ENCODE data around the gene FRYL. TPM values are rescaled to one million over a fixed set of nuclear protein-coding genes. Genes with fewer than 3 reads are reported as not detected.

Gene FRYL
- total RNA-seq, 2 experiments from 2014 or later = 85.4 to 88.5 TPM

- peak overlapping the region; percentile 84; the same call in 1 of the 2 replicates for H3K4me2 ChIP-seq (ENCODE audit: low read length)
- DNase-seq (ENCODE audit: low spot score) = peak; percentile 23
These were observed 1.9 kb upstream of the FRYL start for GRCh38 chr4:48781968-48782367.

DNA sequence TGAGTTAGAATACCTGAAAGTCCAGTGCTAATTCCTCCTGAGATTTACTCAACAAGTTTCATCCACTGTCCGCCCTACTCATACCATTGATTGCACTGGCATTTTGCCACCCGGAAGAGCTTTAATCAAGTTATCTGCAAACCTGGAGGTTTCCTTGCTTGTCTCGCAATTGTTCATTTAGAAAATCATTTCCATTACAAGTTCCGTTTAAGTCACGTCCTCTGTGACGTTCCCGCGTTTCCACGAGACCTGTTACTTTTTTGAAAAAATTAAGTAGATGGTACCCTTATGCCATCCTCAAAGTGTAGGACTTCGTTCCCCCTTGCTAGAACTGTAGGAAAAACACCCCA lies 761 bp upstream of the FRYL start:
- H3K4me1 ChIP-seq (ENCODE audit: insufficient read depth, low read length, poor library complexity, severe bottlenecking) = peaks cover 40% of the 10 kb centered on the region
- H3K4me2 ChIP-seq (ENCODE audit: low read length) = peak overlapping the region; percentile 84
- TF ChIP-seq, protein P1, sequence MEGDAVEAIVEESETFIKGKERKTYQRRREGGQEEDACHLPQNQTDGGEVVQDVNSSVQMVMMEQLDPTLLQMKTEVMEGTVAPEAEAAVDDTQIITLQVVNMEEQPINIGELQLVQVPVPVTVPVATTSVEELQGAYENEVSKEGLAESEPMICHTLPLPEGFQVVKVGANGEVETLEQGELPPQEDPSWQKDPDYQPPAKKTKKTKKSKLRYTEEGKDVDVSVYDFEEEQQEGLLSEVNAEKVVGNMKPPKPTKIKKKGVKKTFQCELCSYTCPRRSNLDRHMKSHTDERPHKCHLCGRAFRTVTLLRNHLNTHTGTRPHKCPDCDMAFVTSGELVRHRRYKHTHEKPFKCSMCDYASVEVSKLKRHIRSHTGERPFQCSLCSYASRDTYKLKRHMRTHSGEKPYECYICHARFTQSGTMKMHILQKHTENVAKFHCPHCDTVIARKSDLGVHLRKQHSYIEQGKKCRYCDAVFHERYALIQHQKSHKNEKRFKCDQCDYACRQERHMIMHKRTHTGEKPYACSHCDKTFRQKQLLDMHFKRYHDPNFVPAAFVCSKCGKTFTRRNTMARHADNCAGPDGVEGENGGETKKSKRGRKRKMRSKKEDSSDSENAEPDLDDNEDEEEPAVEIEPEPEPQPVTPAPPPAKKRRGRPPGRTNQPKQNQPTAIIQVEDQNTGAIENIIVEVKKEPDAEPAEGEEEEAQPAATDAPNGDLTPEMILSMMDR (conservative IDR thresholded peaks at IDR 0.05; ENCODE audit: low read length) = no peak
- TF ChIP-seq EZH2phosphoT487 (IDR thresholded peaks at IDR 0.05; ENCODE audit: borderline replicate concordance, low read depth, low read length) = no peak
- DNase-seq (ENCODE audit: low spot score) = peak; percentile 49
- peak overlapping the region; percentile 83 for H3K4me3 ChIP-seq (ENCODE audit: low read depth, low read length, poor library complexity, severe bottlenecking)
- peak overlapping the region; percentile 78 for H2AFZ ChIP-seq (ENCODE audit: low read length)
- H3K9me3 ChIP-seq (ENCODE audit: low read length) = no peaks in the 10 kb centered on the region
- peaks cover 28% of the 10 kb centered on the region for H4K20me1 ChIP-seq (ENCODE audit: insufficient read depth, low read length)
- BruUV-seq (replicated peaks) = TSS peak; percentile 99
- ChIA-PET CTCF (ENCODE audit: unreplicated experiment) (interaction anchor here (0.6 to 1.0 kb wide), 2 partner anchors 14 to 45 kb away, joined by 3 to 4 read pairs; no protein-coding TSS in a partner anchor), POLR2A (interaction anchor here (0.5 to 3.4 kb wide), 23 partner anchors 8 to 438 kb away, joined by 3 to 24 read pairs (median 5); no protein-coding TSS in a partner anchor)
- peak overlapping the region; percentile 31 for H3K27ac ChIP-seq (ENCODE audit: low read depth, low read length, poor library complexity, severe bottlenecking)
- no peaks in the 10 kb centered on the region for H3K9me2 ChIP-seq (ENCODE audit: insufficient read depth, low read length)
- peaks cover 35% of the 10 kb centered on the region for H3K79me2 ChIP-seq (ENCODE audit: insufficient read depth, low read depth, low read length)
- intact Hi-C loops (cut with micrococcal nuclease; ENCODE audit: unreplicated experiment) = loop anchor here (1.0 to 2.0 kb wide), 5 partner anchors 33 to 440 kb away; partner anchors contain the start of genes OCIAD1, OCIAD2 and SLAIN2
- no peaks in the 10 kb centered on the region for H3K36me3 ChIP-seq (ENCODE audit: insufficient read depth, low read length)

More at GRCh38 chr4:48781968-48782367, 1.9 kb upstream of the FRYL start:
- intact Hi-C loops (cut with micrococcal nuclease; ENCODE audit: unreplicated experiment) = loop anchor here (2.0 kb wide), 2 partner anchors 181 to 441 kb away; partner anchors contain the start of gene SLAIN2
- Histone ChIP-seq H3K27ac (ENCODE audit: low read depth, low read length, poor library complexity, severe bottlenecking) (peak overlapping the region; percentile 7), H2AFZ (ENCODE audit: low read length) (peak overlapping the region; percentile 78), H3K9me3 (ENCODE audit: low read length) (no peaks in the 10 kb centered on the region), H3K79me2 (ENCODE audit: insufficient read depth, low read depth, low read length) (peaks cover 23% of the 10 kb centered on the region), H4K20me1 (ENCODE audit: insufficient read depth, low read length) (peaks cover 19% of the 10 kb centered on the region), H3K36me3 (ENCODE audit: insufficient read depth, low read length) (no peaks in the 10 kb centered on the region), H3K4me1 (ENCODE audit: insufficient read depth, low read length, poor library complexity, severe bottlenecking) (peaks cover 31% of the 10 kb centered on the region), H3K4me3 (ENCODE audit: low read depth, low read length, poor library complexity, severe bottlenecking) (no peak overlapping the region), H3K9me2 (ENCODE audit: insufficient read depth, low read length) (no peaks in the 10 kb centered on the region)
- TF ChIP-seq, protein P1 (conservative IDR thresholded peaks at IDR 0.05; ENCODE audit: low read length) = 0 out of 2 replicates have a peak, but pooled peaks have one; percentile 33
- TF ChIP-seq EZH2phosphoT487 (IDR thresholded peaks at IDR 0.05; ENCODE audit: borderline replicate concordance, low read depth, low read length) = no peak
- BruUV-seq (replicated peaks) = no TSS peak
- ChIA-PET CTCF (ENCODE audit: unreplicated experiment) (interaction anchor here (1.1 kb wide), 1 partner anchor 202 kb away, joined by 3 read pairs; no protein-coding TSS in a partner anchor), POLR2A (interaction anchor here (0.6 to 3.4 kb wide), 7 partner anchors 9 to 122 kb away, joined by 3 to 24 read pairs (median 4); no protein-coding TSS in a partner anchor)

All from OCI-LY7 (cell line).